T-cell (primary cell): ENCODE data around the gene CFAP157. TPM values are rescaled to one million over a fixed set of nuclear protein-coding genes. Genes with fewer than 3 reads are reported as not detected.

Source experiments
- ATAC-seq, 4 experiments: fragments of 200-7000 bp in 3 of 4; fragments of 150-1000 bp in 1 of 4; cut with Tn5 transposase; replicated peaks in 1 of 4; 1 replicate in 3 of 4; 2 replicates in 1 of 4; pipeline ENCODE4 v1.10.0; 2021; ENCODE audit warnings: moderate library complexity in 3 of 4, mild to moderate bottlenecking in 2 of 4, moderate number of reproducible peaks in 1 of 4
- CTCF ChIA-PET, 2 donors: fragments of 300-600 bp; sonication (Branson Sonifier 250); formaldehyde crosslinking; loops; one replicate each; lab custom pipeline; 2022; ENCODE audit warnings: antibody characterized with exemption in 2 of 2; lab: Charles Lee
- POLR2A ChIA-PET, 2 donors: fragments of 300-600 bp; sonication (Branson Sonifier 250); formaldehyde crosslinking; loops; one replicate each; lab custom pipeline; 2022; ENCODE audit warnings: antibody characterized with exemption in 2 of 2; lab: Charles Lee
- DNase-seq, 35 experiments: peaks; one replicate each; pipeline versions ENCODE4 v3.0.0 to v3.0.0-alpha.2; 2013 to 2023
- H3K27ac ChIP-seq: one replicate; pipeline ENCODE4 v1.5.1; 2013; ENCODE audit warnings: low read length
- H3K27me3 ChIP-seq, 2 experiments: replicated peaks in 1 of 2; 1 replicate in 1 of 2; 2 replicates in 1 of 2; pipeline versions ENCODE4 v1.6.1 to v1.7.0; 2013; ENCODE audit warnings: low read length in 1 of 2, mixed read lengths in 1 of 2; ENCODE audit not compliant: control insufficient read depth in 2 of 2, insufficient read depth in 2 of 2; ENCODE audit errors: extremely low read depth in 1 of 2
- H3K36me3 ChIP-seq, 2 donors: 1 replicate in 1 of 2; 2 replicates in 1 of 2; pipeline versions ENCODE4 v1.6.1 to v1.7.0; 2013; ENCODE audit warnings: low read length in 1 of 2; ENCODE audit not compliant: control insufficient read depth in 2 of 2, insufficient read depth in 1 of 2; ENCODE audit errors: extremely low read depth in 1 of 2
- H3K4me1 ChIP-seq, 2 experiments: 1 replicate in 1 of 2; 2 replicates in 1 of 2; pipeline versions ENCODE4 v1.6.1 to v1.7.0; 2013; ENCODE audit warnings: low read length in 2 of 2, mixed read lengths in 1 of 2; ENCODE audit not compliant: insufficient read depth in 2 of 2, control insufficient read depth in 1 of 2; ENCODE audit errors: extremely low read depth in 1 of 2
- H3K4me3 ChIP-seq, 2 donors: 1 replicate in 1 of 2; 2 replicates in 1 of 2; pipeline versions ENCODE4 v1.5.1 to v1.7.0; 2013; ENCODE audit warnings: mild to moderate bottlenecking in 2 of 2, low read length in 1 of 2, moderate library complexity in 1 of 2; ENCODE audit not compliant: control insufficient read depth in 1 of 2; ENCODE audit errors: extremely low read depth in 1 of 2
- H3K9me3 ChIP-seq: 2 replicates; pipeline ENCODE4 v1.7.0; 2013
- H3K27ac Mint-ChIP-seq, 2 donors: one replicate each; pipeline ENCODE4 v1.8.0; 2020 to 2021; ENCODE audit warnings: mild to moderate bottlenecking in 2 of 2, mixed read lengths in 2 of 2
- H3K27me3 Mint-ChIP-seq, 2 donors: one replicate each; pipeline ENCODE4 v1.8.0; 2021 to 2022; ENCODE audit warnings: mixed read lengths in 2 of 2
- H3K36me3 Mint-ChIP-seq: one replicate; pipeline ENCODE4 v1.8.0; 2021; ENCODE audit warnings: mixed read lengths
- H3K4me1 Mint-ChIP-seq, 3 donors: one replicate each; pipeline ENCODE4 v1.8.0; 2020 to 2022; ENCODE audit warnings: mixed read lengths in 3 of 3, mild to moderate bottlenecking in 1 of 3
- H3K4me3 Mint-ChIP-seq, 3 donors: one replicate each; pipeline ENCODE4 v1.8.0; 2020 to 2022; ENCODE audit warnings: mild to moderate bottlenecking in 3 of 3, mixed read lengths in 3 of 3, moderate library complexity in 3 of 3
- H3K9me3 Mint-ChIP-seq, 3 donors: one replicate each; pipeline ENCODE4 v1.8.0; 2020 to 2022; ENCODE audit warnings: mixed read lengths in 3 of 3
- WGBS: methylation state at CpG from one replicate; pipeline ENCODE4 v1.1.5; 2013; ENCODE audit warnings: missing lambda C conversion rate; ENCODE audit not compliant: insufficient coverage; 5-methylcytosine and 5-hydroxymethylcytosine counted together
- total RNA-seq, 35 experiments: library from RNA in 6 of 35; stranded (reverse) in 6 of 35; fragments of 120-200 nt in 1 of 35; gene quantifications; one replicate each; pipeline versions ENCODE4 v1.2.1 to v1.2.4 and lab custom pipeline; 2013 to 2026

Gene CFAP157
- total RNA-seq, 5 donors from 2014 or later (not counting 1 experiment from before 2014, with no cell fraction given), result 0.13 to 0.44 (median 0.40) TPM; not detected in 2

GRCh38 chr9:127667127-127667844 is 39.5 kb upstream of the CFAP157 start:
- Mint-ChIP-seq H3K27me3 (no peaks in the 10 kb centered on the region), H3K36me3 (peaks cover 27% of the 10 kb centered on the region), H3K4me1 (no peaks in the 10 kb centered on the region), H3K4me3 (no peak overlapping the region), H3K9me3 (no peaks in the 10 kb centered on the region), H3K27ac (no peak overlapping the region)
- H3K36me3 ChIP-seq, result no peaks in the 10 kb centered on the region
- no peak for DNase-seq
- peaks cover 0 to 4% of the 10 kb centered on the region in 2 experiments for H3K27me3 ChIP-seq
- CTCF ChIA-PET, result no interaction called here
- no peak overlapping the region for H3K27ac ChIP-seq
- no peak overlapping the region for H3K4me3 ChIP-seq
- no peaks in the 10 kb centered on the region for H3K4me1 ChIP-seq
- no peaks in the 10 kb centered on the region for H3K9me3 ChIP-seq
- ATAC-seq, result no peak
- POLR2A ChIA-PET, result interaction anchor here (0.5 to 0.6 kb wide), 2 partner anchors 492 to 923 kb away, joined by 5 to 6 read pairs; no protein-coding TSS in a partner anchor
- 83% methylated on average over 1 of the region's 3 CpGs for WGBS

- Histone ChIP-seq H3K4me3 (no peak overlapping the region), H3K4me1 (no peaks in the 10 kb centered on the region), H3K9me3 (no peaks in the 10 kb centered on the region), H3K27ac (no peak overlapping the region), H3K27me3 (peaks cover 0 to 4% of the 10 kb centered on the region in 2 experiments), H3K36me3 (no peaks in the 10 kb centered on the region)
- Mint-ChIP-seq H3K9me3 (no peaks in the 10 kb centered on the region), H3K27ac (no peak overlapping the region), H3K4me1 (no peaks in the 10 kb centered on the region), H3K36me3 (peaks cover 24% of the 10 kb centered on the region), H3K27me3 (no peaks in the 10 kb centered on the region), H3K4me3 (no peak overlapping the region)
- WGBS, result 88% methylated on average over 17 of the region's 18 CpGs
- ChIA-PET CTCF (no interaction called here), POLR2A (interaction anchor here in 1 of 2 donors (0.6 kb wide), 1 partner anchor 491 kb away, joined by 5 read pairs; no protein-coding TSS in a partner anchor)
- ATAC-seq, result no peak
- DNase-seq, result no peak
Observed at GRCh38 chr9:127667906-127668305, 38.9 kb upstream of the CFAP157 start.

- ATAC-seq, result no peak
- CTCF ChIA-PET, result no interaction called here
- no peak overlapping the region for H3K27ac Mint-ChIP-seq
Observed at GRCh38 chr9:127673234-127673633, 33.6 kb upstream of the CFAP157 start.

GRCh38 chr9:127676638-127677037 is 30.1 kb upstream of the CFAP157 start:
- Histone ChIP-seq H3K9me3 (no peaks in the 10 kb centered on the region), H3K36me3 (peaks cover 0 to 3% of the 10 kb centered on the region in 2 donors), H3K27me3 (peaks cover 0 to 6% of the 10 kb centered on the region in 2 experiments), H3K4me1 (no peaks in the 10 kb centered on the region), H3K4me3 (no peak overlapping the region), H3K27ac (no peak overlapping the region)
- no peak overlapping the region for H3K27ac Mint-ChIP-seq
- no peak for DNase-seq
- H3K9me3 Mint-ChIP-seq, result no peaks in the 10 kb centered on the region
- CTCF ChIA-PET, result no interaction called here
- peaks cover 0 to 2% of the 10 kb centered on the region in 2 donors for H3K27me3 Mint-ChIP-seq
- POLR2A ChIA-PET, result no interaction called here
- H3K4me3 Mint-ChIP-seq, result no peak overlapping the region
- H3K36me3 Mint-ChIP-seq, result peaks cover 18% of the 10 kb centered on the region
- ATAC-seq, result no peak
- WGBS, result 100% methylated on average over 6 of the region's 12 CpGs
- no peaks in the 10 kb centered on the region for H3K4me1 Mint-ChIP-seq

More at GRCh38 chr9:127673234-127673633, 33.6 kb upstream of the CFAP157 start:
- WGBS, result 88% methylated on average over 3 of the region's 7 CpGs
- H3K4me1 ChIP-seq, result no peaks in the 10 kb centered on the region
- Mint-ChIP-seq H3K9me3 (no peaks in the 10 kb centered on the region), H3K4me3 (no peak overlapping the region), H3K27me3 (no peaks in the 10 kb centered on the region), H3K4me1 (no peaks in the 10 kb centered on the region), H3K36me3 (peaks cover 17% of the 10 kb centered on the region)
- no peak overlapping the region for H3K27ac ChIP-seq
- POLR2A ChIA-PET, result no interaction called here
- H3K36me3 ChIP-seq, result peaks cover 0 to 3% of the 10 kb centered on the region in 2 donors
- H3K27me3 ChIP-seq, result no peaks in the 10 kb centered on the region
- H3K9me3 ChIP-seq, result no peaks in the 10 kb centered on the region
- no peak for DNase-seq
- H3K4me3 ChIP-seq, result no peak overlapping the region

- H3K36me3 Mint-ChIP-seq, result peaks cover 16% of the 10 kb centered on the region
Observed at GRCh38 chr9:127679506-127679905, 27.3 kb upstream of the CFAP157 start.

GRCh38 chr9:127680226-127680625 is 26.6 kb upstream of the CFAP157 start:
- no peak overlapping the region for H3K27ac ChIP-seq
- POLR2A ChIA-PET, result no interaction called here
- DNase-seq, result no peak
- Mint-ChIP-seq H3K36me3 (peaks cover 16% of the 10 kb centered on the region), H3K9me3 (no peaks in the 10 kb centered on the region), H3K27me3 (peaks cover 0 to 2% of the 10 kb centered on the region in 2 donors), H3K4me1 (no peaks in the 10 kb centered on the region), H3K27ac (no peak overlapping the region), H3K4me3 (no peak overlapping the region)
- H3K4me3 ChIP-seq, result no peak overlapping the region
- H3K36me3 ChIP-seq, result peaks cover 0 to 3% of the 10 kb centered on the region in 2 donors
- no peaks in the 10 kb centered on the region for H3K9me3 ChIP-seq
- CTCF ChIA-PET, result interaction anchor here in 1 of 2 donors (0.5 kb wide), 1 partner anchor 584 kb away, joined by 3 read pairs; no protein-coding TSS in a partner anchor
- 92% methylated on average over 11 of the region's 11 CpGs for WGBS
- no peaks in the 10 kb centered on the region for H3K4me1 ChIP-seq
- no peak for ATAC-seq
- H3K27me3 ChIP-seq, result peaks cover 0 to 6% of the 10 kb centered on the region in 2 experiments

More at GRCh38 chr9:127679506-127679905, 27.3 kb upstream of the CFAP157 start:
- Mint-ChIP-seq H3K27me3 (peaks cover 0 to 2% of the 10 kb centered on the region in 2 donors), H3K4me3 (no peak overlapping the region), H3K4me1 (no peaks in the 10 kb centered on the region), H3K9me3 (no peaks in the 10 kb centered on the region), H3K27ac (no peak overlapping the region)
- Histone ChIP-seq H3K4me1 (no peaks in the 10 kb centered on the region), H3K9me3 (no peaks in the 10 kb centered on the region), H3K27me3 (peaks cover 0 to 6% of the 10 kb centered on the region in 2 experiments), H3K4me3 (no peak overlapping the region), H3K27ac (no peak overlapping the region), H3K36me3 (peaks cover 0 to 3% of the 10 kb centered on the region in 2 donors)
- ATAC-seq (no peak), DNase-seq (no peak)
- POLR2A ChIA-PET, result no interaction called here
- WGBS, result no CpG with 5 or more reads among the region's 2 CpGs
- CTCF ChIA-PET, result no interaction called here
